Measurements from ENCODE around the gene PDZD2.

PDZD2 gene

GRCh38 chr5:32082701-32083100, 443.8 kb downstream of the PDZD2 start:
- H3K4me3 ChIP-seq (ENCODE audit: control insufficient read depth, low read depth, low read length): no peak overlapping the region
- no peak for TF ChIP-seq CTCF (conservative IDR thresholded peaks at IDR 0.05; ENCODE audit: control insufficient read depth, insufficient read depth, low read depth, low read length)
- DNase-seq (ENCODE audit: low read depth): no peak

- DNase-seq (ENCODE audit: low read depth): no peak
- TF ChIP-seq CTCF (conservative IDR thresholded peaks at IDR 0.05; ENCODE audit: control insufficient read depth, insufficient read depth, low read depth, low read length): no peak
- no peak overlapping the region for H3K4me3 ChIP-seq (ENCODE audit: control insufficient read depth, low read depth, low read length)
Measured at GRCh38 chr5:32083981-32084430, 445.1 kb downstream of the PDZD2 start.

GRCh38 chr5:32087086-32088082, 448.5 kb downstream of the PDZD2 start:
- DNase-seq (ENCODE audit: low read depth): no peak
- no peak for TF ChIP-seq CTCF (conservative IDR thresholded peaks at IDR 0.05; ENCODE audit: control insufficient read depth, insufficient read depth, low read depth, low read length)
- H3K4me3 ChIP-seq (ENCODE audit: control insufficient read depth, low read depth, low read length): no peak overlapping the region

- TF ChIP-seq CTCF (conservative IDR thresholded peaks at IDR 0.05; ENCODE audit: control insufficient read depth, insufficient read depth, low read depth, low read length): no peak
- DNase-seq (ENCODE audit: low read depth): no peak
- H3K4me3 ChIP-seq (ENCODE audit: control insufficient read depth, low read depth, low read length): no peak overlapping the region
Measured at GRCh38 chr5:32088214-32088613, 449.3 kb downstream of the PDZD2 start.

GRCh38 chr5:32089146-32090000, 450.4 kb downstream of the PDZD2 start:
- TF ChIP-seq CTCF (conservative IDR thresholded peaks at IDR 0.05; ENCODE audit: control insufficient read depth, insufficient read depth, low read depth, low read length): no peak
- DNase-seq (ENCODE audit: low read depth): no peak

GRCh38 chr5:32090026-32090754, 451.3 kb downstream of the PDZD2 start:
- no peak overlapping the region for H3K4me3 ChIP-seq (ENCODE audit: control insufficient read depth, low read depth, low read length)
- no peak for TF ChIP-seq CTCF (conservative IDR thresholded peaks at IDR 0.05; ENCODE audit: control insufficient read depth, insufficient read depth, low read depth, low read length)

More at GRCh38 chr5:32089146-32090000, 450.4 kb downstream of the PDZD2 start:
- no peak overlapping the region for H3K4me3 ChIP-seq (ENCODE audit: control insufficient read depth, low read depth, low read length)

More at GRCh38 chr5:32090026-32090754, 451.3 kb downstream of the PDZD2 start:
- no peak for DNase-seq (ENCODE audit: low read depth)
